ENCODE results near the gene ARAP1.

ARAP1 gene

DNA sequence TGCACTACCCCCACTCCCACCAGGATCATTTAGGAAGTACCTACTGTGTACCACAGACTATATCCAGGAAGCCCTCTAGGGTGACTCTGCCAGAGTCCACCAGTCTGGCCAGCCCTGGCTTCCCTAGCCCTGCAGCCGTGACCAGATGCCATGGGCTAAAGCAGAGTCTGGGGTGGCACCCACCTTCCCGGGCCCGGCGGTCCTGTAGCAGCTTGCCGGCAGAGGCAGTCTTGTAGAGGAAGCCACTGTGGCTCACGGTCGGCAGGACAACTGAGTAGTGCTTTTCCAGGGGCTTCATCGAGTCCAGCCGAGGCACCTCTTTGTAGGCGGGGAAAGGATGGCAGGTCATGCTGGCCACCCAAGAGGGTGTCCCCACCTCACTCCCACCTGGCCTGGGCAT, 50.7 kb downstream of the ARAP1 start:
- H3K4me3 ChIP-seq (ENCODE audit: low read depth, low read length) = no peak overlapping the region
- TF ChIP-seq, protein P1, sequence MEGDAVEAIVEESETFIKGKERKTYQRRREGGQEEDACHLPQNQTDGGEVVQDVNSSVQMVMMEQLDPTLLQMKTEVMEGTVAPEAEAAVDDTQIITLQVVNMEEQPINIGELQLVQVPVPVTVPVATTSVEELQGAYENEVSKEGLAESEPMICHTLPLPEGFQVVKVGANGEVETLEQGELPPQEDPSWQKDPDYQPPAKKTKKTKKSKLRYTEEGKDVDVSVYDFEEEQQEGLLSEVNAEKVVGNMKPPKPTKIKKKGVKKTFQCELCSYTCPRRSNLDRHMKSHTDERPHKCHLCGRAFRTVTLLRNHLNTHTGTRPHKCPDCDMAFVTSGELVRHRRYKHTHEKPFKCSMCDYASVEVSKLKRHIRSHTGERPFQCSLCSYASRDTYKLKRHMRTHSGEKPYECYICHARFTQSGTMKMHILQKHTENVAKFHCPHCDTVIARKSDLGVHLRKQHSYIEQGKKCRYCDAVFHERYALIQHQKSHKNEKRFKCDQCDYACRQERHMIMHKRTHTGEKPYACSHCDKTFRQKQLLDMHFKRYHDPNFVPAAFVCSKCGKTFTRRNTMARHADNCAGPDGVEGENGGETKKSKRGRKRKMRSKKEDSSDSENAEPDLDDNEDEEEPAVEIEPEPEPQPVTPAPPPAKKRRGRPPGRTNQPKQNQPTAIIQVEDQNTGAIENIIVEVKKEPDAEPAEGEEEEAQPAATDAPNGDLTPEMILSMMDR (IDR thresholded peaks at IDR 0.05; ENCODE audit: low read depth, low read length) = no peak

DNA sequence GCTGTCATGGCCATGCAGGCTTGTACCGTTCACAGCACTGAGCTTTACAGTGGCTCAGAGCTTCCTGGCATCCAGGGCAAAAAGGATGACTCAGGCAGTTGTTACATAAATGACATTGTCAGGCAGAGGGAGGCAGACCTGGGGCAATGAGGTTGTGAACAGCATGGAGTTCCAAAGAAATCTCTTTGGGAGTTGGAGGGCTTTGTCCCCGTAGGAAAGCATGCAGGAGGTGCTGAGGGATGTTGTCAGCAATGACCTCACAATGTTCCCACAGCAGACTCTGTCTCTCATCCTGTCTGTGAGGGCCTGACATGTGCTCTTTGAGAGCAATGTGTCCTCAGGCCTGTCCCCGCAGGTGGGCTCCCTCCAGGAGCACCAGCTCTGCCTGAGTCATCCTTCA, 52.1 kb downstream of the ARAP1 start:
- TF ChIP-seq, protein P1 (IDR thresholded peaks at IDR 0.05; ENCODE audit: low read depth, low read length) = no peak
- no peak overlapping the region for H3K4me3 ChIP-seq (ENCODE audit: low read depth, low read length)

DNA sequence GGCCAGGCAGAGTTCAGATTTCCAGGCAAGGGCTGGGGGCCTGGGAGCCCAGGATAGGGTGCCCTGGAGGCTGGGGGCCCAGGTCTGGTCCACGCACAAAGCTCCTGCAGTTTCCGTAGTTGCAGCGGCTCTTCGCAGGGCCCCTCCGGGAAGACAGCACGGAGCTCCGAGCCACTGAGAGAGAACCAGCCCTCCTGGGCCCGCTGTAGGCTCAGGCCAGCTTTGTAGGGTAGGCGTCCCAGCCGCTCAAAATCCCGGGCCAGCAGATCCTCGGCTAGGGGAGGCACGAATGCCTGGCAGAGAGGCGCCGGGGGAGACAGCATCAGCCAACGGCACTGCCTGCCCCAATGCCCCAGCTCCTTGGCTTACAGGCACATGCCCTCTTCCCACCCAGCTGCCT, 54.4 kb downstream of the ARAP1 start:
- H3K4me3 ChIP-seq (ENCODE audit: low read depth, low read length) = no peak overlapping the region
- TF ChIP-seq, protein P1 (IDR thresholded peaks at IDR 0.05; ENCODE audit: low read depth, low read length) = no peak

DNA sequence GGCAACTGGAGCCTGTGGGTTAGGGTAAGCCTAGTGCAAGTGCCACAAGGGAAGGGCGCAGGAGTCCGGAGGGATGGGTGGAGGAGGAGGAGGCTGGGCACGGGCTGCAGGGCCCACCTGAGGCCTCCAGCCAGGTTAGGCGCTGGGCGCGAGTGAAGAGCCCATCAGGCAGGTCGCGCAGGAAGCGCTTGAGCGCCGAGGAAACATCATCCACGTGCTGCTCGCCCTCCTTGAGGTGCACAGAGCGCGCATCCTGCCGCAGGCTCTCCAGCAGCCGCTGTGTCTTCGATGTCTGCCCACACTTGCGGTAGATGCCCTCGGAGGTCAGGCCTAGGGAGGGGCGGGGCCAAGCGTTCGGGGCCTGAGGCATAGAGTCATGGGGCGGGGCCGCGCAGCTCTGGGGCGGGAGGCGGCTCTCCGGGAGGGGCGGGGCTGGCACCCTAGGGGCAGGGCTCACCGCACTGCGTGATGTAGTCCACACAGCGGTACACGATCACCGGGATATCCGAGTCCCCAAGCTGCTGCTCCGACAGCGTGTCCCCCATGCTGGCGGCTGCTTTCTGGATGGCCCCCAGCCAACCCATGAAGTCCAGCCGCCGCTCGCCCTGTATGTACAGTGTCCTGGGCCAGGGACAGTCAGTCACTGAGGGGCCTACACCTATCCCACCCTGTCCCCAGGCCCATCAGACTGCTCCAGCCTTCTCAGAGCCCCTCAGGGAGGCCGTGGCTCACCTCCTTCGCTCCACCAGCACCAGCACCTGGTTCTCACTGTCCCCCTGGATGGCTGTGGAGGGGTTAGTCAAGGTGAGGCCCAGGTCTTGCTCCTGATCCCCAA, 55.1 kb downstream of the ARAP1 start:
- TF ChIP-seq, protein P1 (IDR thresholded peaks at IDR 0.05; ENCODE audit: low read depth, low read length) = no peak
- H3K4me3 ChIP-seq (ENCODE audit: low read depth, low read length) = no peak overlapping the region

DNA sequence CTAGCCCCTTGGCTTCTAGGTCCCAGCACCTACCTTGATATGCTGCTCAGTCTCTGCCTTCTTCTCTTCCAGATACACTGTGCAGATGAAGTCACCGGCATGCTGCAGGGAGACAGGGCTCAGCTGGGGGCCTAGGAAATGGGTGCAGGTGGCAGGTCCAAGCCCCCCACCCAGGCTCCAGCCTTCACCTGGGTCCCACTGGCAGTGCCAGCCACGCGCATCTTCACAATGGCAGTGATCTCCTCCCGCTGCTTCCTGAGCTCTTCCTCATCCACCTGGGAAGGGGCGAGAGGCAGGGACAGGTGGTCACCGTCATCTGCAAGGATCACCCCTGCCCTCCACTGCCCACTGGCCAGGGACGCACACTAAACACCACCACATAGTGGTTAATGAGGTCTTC, 56.9 kb downstream of the ARAP1 start:
- no peak overlapping the region for H3K4me3 ChIP-seq (ENCODE audit: low read depth, low read length)
- TF ChIP-seq, protein P1 (IDR thresholded peaks at IDR 0.05; ENCODE audit: low read depth, low read length) = no peak

DNA sequence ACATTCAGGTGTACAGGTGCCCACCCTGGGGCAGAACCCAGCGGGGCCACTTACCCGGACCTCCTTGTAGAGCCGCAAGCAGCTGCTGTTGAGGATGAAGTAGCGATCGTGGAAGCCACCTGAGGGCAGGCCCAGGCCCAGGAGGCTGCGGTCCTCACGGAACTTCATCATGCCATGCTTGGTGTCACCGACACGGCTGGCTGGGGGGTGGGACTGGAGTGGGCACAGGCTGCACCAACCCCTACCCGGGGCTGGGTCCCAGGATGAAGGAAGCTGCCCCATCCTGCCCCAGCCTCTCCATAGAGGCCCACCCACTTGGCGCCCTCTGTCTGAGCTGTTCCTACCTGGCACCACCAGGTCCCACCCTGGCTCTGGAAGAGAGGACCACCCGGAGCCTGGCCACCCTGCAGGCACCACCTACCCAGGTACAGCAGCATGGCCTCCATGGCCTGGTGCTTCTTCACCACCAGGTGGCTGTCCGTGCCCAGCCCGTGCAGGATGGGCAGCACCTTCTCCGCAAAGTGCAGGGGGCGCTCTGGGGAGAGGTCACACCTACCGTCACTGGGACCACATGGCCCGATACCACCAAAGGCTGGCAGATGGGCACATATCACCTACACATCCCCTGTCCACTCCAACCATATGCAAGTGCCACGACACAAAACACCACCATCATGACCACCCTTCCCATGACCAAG, 58.8 kb downstream of the ARAP1 start:
- H3K4me3 ChIP-seq (ENCODE audit: low read depth, low read length) = no peak overlapping the region
- TF ChIP-seq, protein P1 (IDR thresholded peaks at IDR 0.05; ENCODE audit: low read depth, low read length) = no peak
